HG02943 (cell line): ENCODE data around the gene HS3ST4.
"Not testable (repeated sequence)": the region's sequence is repeated elsewhere in the genome, so short reads cannot be mapped to it uniquely, and the experiment has no call there.

Source experiments
- ATAC-seq: cut with Tn5 transposase; IDR thresholded peaks from one replicate; pipeline ENCODE4 v1.9.1; 2021; ENCODE audit warnings: mild to moderate bottlenecking, low read depth, moderate library complexity; ENCODE audit not compliant: unreplicated experiment

Gene HS3ST4

DNA sequence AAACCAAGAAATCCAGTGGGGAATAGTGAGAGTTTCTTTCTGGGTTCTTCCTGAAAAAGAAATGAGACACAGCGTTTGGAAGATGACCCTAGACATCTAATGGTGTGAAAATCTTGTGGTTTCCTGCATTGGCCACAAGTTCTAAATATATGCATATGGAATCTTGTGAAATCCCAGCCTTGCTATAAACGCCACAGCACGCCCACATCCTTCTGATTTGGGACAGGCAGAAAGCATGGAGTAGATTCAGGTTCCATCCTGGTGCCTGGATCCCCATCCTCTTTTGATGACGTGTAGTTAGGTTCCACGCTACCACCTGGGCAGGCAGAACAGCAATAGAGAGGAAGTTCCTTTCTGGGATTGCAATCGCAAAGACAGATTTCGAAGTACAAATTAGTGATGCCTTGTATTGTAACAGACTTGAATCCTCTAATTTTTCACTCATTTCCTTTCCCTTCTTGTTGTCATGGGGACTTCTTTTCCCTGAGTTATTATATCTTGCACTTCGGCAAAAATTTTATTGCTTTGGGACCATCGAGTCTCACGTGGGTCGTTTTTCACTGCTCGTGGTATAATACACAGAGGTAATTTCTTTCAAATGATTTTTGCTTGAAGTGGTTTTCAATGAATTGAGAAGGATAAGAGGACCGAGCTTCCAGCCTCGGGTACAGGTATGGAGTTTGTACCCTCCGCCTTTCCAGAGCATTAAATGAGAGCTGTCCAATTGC lies 37.6 kb downstream of the HS3ST4 start:
- no peak for ATAC-seq

DNA sequence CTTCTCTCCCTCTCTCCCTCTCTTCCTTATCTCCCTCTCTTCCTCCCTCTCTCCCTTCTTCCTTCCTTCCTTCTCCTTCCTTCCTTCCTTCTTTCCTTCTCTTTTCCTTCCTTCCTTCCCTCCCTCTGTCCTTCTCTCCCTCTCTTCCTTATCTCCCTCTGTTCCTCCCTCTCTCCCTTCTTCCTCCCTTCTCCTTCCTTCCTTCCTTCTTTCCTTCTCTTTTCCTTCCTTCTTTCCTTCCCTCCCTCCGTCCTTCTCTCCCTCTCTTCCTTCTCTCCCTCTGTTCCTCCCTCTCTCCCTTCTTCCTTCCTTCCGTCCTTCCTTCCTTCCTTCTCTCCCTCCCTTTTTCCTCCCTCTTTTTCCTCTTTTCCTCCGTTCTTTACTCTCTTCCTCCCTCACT lies 38.6 kb downstream of the HS3ST4 start:
- no peak for ATAC-seq

DNA sequence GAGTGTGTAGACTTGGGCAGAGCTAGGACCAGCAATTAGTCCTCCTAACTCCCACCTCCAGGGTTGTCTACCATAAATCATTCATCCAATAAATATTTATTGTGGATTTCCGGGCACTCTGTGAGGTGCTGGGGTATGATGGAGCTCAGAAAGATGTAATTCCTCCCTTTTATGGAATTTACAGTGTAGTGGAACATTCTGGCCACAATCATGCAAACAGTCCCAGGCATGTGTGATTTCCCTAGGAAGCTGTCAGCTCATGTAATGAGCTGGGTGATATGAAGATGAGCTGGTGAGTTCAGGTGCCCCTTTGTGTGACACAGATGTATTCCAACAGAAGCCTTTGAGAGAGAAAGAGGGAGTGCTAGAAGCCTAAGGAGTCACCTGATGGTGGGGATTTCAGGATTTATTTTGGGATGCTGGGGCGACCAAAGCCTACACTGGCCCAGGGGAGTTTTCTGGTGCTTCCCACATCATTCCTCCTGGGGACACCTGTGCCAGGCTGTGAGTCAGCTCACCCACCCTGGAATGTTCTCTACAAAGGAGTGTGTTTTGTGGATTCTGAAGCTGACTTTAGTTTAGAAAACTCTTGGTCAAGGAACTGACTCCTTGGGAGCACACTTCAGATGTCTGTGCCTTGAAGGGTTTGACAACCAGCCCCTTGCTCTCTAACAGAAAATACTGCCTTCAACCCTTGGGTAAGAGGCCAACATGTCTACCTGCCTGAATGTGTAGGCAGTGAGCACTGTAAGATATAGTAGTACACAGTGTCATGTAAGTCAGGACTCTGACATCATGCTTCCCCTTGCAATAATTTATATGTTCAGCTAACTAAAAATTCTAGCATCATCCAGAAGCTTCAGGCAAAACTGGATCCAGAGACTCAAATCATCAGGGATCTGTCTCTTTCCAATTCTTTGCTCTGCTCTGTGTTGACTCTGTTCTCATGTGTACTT lies 42.9 kb downstream of the HS3ST4 start:
- ATAC-seq = no peak

DNA sequence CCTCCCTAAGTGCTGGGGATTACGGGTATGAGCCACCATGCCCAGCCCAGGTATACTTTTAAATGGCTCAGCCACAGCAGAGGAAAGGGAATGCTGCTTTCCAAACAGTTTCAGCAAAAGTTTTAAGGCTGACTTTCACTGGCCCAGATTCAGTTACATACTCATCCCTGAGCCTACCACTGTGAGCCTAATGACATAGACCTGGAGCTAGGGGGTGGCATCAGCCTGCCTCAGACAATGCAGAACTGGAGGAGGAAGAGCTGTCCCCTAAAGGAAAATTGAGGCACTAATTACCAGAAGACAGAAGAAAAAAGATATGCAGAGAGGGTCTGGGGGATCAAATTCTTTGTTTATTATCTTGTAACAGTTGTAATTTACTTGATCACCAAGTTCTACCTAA lies 43.9 kb downstream of the HS3ST4 start:
- ATAC-seq = no peak

DNA sequence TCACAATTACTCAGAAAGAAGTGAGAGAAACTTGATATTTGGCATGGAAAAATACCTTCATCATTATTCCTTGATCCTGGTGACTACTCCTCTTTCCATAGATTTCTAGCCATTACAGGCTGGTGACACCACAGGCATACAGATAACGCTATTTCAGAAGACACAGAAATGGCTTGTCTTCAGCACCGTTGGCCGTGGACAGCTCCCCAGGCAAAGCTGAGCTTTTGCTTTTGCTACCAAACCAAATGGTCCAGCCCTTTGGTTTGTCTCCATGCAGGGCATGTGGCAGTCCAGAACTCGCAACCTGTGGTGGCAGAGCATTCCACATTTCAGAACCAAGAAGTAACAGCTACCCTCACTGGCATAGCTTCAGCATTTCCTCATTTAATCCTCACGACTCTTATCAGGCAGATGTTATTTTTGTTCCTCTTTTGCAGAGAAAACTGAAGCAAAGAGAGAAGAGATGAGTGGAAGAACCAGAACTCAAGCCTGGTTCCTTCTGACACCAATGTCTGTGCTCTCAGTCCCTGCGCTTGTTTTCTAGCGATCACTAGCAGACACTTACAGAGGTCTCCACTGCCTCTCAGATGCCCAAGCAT lies 55.5 kb downstream of the HS3ST4 start:
- ATAC-seq = no peak

DNA sequence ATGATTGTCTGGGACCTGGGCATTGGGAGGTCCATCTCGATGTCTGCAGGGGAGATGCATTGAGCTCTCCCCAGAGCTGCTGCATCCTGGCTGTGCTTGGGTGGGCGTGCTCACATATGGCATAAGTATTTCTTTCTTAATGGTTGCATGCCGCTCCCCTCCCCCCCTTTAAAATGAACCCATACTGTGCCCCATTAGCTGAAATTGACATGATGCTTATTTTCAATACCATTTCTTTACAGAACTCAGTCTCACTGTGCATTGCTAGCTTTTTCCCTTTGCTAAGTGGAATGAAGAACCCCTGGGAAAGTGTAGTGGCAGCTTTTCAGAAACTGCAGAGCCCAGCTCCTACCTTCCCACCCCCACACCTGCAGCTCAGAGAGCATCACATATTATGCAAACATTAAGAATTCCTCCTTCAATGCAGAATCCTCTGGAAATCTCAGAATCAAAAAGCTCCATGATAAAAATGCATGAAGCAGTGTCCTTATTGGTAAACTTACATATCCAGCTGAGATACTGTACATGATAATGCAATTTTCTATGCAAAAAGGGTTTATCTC lies 56.4 kb downstream of the HS3ST4 start:
- ATAC-seq = no peak

DNA sequence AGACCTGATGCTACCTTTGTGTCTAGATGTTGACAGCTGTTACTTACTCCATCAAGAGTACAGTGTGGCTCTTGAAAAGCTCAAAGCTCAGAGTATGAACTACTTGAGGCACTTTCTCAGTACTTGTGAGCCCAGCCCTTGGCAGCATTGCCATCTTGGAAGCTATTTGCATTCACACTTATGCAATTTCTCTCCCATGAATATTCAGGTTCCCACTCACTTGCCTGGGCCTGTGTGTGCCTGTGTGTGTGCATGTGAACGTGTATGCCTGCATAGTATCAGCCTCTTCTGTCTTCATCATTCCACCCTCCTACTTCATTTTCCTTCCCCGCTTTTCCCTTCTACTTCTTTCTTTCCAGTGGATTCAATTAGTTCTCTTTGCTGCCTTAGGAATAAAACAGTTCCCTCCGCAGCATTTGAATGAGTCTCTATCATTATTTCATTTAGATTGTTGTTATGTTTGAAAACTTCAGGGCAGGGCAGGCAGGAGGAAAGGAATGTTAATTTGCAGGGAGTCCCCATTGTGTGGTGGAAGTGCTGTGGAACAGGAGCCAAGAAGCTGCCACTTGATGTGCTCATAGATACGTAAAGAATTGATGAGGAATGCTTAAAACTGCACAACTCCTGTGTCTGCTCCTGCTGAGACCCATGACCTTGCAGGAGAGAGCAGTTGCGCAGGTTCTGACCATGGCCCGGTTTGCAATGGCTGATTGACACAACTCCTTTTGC lies 58.9 kb downstream of the HS3ST4 start:
- no peak for ATAC-seq

DNA sequence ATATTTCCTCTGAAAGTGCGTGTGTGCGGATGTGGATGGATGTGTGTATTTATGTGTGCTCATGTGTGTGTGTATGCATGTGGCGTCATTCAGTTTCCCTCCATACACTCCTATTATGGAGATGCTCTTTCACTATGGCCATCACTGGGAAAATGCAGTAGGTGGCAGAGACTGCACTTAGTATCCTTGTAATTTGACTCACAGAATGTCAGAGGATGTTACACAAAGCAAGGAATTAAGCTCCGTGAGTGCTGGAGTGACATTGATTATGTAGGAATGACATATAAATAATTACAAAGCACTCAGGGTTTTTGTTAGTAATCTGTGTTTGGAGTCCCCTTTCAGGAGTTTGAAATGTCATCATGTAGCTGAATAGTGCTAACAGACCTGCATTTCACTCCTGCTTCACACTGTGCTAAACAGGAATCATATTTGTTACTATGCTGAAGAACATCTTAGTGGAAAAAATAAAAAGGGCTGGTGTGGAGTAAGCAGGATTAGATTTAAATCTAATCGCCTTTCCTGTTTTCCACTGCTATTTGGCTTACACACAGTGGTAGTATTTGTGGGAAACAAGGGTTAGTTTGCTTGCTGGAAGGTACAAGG lies 59.6 kb downstream of the HS3ST4 start:
- ATAC-seq = no peak

DNA sequence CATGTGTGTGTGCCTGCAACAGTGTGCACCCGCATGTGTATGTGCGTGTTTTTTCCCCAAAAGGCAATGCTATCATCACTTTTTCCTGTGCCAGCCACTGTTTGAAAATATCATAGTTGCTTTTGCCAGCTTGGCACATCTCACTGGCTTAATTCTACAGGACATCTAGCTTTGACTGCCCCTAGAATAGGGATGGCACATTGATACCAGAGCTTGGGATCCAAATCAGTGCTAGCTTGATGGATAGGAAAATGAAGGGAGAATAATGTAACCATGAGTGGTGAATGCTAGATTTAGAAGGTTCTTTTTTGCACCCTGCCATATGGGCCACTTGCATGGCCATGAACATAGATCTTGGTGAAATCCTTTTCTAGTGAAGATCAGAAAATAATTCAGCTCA lies 72.7 kb downstream of the HS3ST4 start:
- ATAC-seq = no peak

DNA sequence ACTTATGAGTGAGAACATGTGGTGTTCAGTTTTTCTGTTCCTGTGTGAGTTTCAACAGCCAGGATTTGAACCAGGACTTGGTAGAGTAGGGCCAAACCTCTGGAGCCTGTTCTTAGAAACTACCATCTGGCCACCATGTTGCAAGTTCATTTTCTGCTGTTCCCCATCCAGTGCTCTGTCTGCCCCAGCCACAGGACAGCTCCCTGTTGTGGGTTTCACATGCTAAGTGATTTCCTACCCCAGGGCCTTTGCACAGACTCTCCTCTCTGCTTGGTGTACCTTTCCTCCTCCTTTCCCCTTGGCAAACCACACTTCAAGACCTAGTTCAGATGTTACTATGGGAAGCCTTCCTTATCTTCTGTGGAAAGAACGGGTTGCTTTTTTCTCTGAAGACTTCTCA lies 79.5 kb downstream of the HS3ST4 start:
- no peak for ATAC-seq

DNA sequence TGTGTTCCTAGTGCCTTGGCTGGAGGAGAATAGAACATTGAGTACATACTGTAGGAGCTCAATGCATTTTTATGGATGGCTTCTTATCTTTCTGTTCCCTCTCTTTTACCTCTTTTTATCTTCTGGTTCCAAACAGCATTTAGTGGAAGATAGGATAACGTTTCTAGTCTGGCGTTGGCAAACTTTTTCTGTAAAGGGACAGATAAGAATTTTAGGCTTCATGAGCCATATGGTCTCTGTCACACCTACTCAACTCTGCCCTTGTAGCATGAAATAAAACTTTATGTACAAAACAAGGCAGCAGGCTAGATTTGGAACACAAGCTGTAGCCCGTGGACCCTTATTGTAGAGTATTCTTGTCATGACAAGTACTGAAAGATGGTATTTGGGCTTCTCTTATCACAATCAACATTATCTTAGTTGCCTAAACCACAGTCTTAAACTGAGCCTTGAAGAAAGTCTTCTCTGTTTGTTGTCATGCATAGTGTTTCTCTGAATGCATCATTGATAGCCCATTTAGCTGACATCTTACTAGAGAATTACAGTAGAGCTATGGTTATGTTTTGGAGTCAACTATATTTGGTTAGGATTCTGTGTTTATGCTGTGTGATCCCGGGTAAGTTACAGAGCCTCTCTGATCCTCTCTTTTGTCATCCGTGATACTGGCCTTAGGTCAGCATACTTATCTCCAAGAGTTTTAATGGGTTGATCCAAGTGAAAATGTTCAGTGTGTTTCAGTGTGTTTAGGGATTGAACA lies 80.2 kb downstream of the HS3ST4 start:
- ATAC-seq = no peak

DNA sequence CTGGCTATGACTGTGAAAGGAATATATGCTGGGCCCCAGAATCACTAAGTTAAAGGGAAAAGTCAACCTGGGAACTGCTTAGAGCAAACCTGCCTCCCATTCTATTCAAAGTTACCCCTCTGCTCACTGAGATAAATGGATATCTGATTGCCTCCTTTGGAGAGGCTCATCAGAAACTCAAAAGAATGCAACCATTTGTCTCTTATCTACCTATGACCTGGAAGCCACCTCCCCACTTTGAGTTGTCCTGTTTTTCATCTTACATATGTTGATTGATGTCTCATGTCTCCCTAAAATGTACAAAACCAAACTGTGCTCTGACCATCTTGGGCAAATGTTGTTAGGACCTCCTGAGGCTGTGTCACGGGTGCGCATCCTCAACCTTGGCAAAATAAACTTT lies 84.5 kb downstream of the HS3ST4 start:
- not testable (repeated sequence) for ATAC-seq

DNA sequence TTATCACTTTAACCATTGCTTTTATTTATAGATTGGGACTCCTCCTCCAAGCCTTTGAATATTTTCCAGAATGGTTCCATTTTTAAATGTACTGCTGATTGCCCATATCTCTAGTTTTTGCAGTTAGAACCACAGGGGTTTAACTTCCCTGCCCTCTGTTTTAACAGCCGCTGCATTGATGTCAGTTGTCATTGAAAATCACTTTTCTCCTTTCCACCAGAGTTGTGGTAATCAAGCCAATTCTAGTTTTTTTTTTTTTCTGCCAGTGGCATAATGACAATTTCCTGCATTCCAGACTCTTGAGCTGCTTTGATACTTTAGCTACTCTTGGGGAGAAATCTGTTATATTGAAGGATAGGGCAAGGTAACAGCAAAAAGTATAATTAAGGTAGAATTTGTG lies 91.5 kb downstream of the HS3ST4 start:
- ATAC-seq = no peak

DNA sequence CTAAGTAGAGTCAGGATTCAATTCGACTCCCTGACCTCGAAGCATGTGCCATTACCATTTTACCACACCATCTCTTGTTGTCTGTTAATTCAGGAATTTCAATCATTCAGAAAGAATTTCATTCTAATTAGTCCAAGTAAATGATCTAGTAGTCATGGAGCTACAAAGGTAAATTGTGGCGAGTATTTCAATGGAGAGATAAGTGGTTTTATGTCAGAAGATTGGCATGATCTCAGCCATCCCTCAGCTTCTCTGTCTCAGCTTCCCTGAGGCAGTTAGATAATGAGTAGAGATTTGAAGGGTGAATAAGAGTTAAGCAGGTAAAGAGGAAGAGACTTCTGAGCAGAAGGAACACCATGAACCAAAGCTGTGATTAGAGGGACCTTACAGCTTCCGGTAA lies 93.6 kb downstream of the HS3ST4 start:
- ATAC-seq = no peak

DNA sequence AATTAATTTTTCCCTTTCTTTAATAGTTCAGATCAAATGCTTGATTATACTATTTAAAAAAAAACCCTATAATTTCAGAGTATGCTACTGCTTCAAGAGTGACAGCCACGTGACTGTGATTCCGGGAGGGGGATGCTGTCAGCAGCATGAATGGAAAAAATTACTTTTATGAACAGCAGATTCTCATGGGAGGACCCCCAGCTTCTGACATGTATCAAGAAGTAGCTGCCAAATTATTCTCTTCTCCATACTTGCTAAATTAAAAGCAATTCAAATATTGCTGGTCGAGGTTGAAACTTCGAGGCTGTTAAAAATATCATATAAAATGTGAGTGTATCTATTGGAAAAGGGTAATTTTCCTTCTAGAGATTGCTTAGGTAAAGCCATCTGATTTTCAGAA lies 95.0 kb downstream of the HS3ST4 start:
- no peak for ATAC-seq

DNA sequence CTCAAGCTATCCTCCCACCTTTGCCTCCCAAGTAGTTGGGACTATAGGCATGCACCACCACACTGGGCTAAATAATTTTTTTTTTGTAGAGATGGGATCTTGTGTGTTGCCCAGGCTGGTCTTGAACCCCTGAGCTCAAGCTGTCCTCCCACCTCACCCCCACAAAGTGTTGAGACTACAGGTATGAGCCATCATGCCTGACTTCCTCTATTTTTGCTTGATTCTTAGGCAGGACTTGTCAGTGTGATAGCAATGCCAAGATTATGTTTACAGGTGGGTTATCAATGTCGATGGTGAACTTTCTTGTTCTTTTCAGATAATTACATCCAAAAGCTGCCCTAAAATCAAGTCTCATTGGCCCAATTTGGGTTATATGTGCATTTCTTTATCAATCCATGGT lies 96.9 kb downstream of the HS3ST4 start:
- ATAC-seq = no peak

DNA sequence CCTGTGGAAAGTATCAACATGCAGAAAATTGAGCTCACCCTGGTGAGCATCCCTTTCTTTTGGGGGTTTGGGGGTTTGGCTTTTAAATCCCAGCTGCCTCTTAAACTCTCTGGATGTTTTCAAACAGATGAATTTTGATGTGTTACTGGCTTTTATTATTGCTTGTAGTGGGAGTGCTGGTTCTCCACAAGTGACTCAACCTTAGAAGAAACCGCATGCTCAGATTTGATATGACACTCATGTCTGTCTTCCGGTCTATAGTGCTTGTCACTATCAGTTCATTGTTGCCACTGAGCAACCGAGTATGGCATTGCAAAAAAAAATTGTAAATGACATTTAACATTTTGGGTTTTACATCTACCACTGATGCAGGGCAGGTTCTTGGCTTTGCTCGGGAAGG lies 104.5 kb downstream of the HS3ST4 start:
- ATAC-seq = no peak

DNA sequence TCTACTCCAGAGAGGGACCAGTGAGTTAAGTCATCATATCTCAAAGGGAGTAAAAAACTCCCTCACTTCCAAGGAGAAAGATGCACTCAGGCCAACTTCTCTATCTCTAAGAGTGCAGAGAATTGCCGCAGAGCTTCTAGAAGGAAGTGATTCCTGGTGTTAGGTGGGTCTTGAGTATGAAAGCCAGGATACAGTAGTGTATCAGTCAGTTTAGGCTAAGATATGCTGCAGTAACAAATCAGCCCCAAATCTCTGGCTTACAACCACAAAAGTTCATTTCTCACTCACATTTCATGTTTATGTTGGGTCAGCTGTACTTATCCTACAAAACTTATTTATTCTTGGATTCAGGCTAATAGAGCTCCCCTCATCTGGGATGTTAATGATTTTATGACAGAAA lies 106.3 kb downstream of the HS3ST4 start:
- no peak for ATAC-seq

DNA sequence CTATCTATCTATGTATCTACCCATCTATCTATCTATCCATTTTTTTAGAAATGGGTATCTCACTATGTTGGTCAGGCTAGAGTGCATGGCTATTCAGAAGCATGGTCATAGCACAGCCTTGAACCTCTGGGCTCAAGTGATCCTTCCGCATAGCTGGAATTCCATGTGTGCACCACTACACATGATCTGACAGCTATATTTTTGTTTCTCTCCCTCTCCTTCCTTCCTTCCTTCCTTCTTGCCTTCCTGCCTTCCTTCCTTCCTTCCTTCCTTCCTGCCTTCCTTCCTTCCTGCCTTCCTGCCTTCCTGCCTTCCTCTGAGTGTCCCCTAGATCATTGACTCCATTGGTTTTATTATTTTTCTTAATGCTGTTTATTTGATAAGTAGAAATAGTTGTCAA lies 108.1 kb downstream of the HS3ST4 start:
- ATAC-seq = no peak
